ENCODE data around the gene MAP3K5. TPM values are rescaled to one million over a fixed set of nuclear protein-coding genes. Genes with fewer than 3 reads are reported as not detected.

Gene MAP3K5
- total and polyA plus RNA-seq, 2 donors (not counting 3 experiments of a cell fraction or from before 2014, with no cell fraction given): 1.5 to 7.0 TPM

DNA sequence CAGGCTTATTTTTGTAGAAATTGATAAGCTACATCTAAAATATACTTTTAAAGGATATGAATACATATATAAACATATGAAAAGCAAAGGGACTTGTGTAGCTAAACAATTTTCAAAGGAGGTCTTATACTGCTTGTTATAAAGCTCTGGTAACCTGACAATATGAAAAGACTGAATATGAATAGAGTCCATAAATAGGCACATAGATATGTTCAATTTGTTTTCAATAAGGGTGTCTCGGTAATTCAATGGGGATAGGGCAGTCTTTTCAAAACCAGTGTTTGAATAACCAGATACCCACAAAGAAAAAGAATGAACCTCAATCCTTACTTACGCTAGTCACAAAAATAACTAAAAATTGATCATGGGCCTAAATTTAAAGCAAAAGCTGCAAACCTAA is 9.3 kb upstream of the MAP3K5 start:
- DNase-seq (ENCODE audit: low read depth, low spot score) (no peak), FAIRE-seq (no peak)
- Histone ChIP-seq H3K27me3 (ENCODE audit: control insufficient read depth in 2 of 2, insufficient read depth in 2 of 2, low read length in 2 of 2) (no peaks in the 10 kb centered on the region), H3K36me3 (ENCODE audit: control insufficient read depth in 2 of 2, extremely low read depth in 1 of 2, insufficient read depth in 2 of 2, low read length in 2 of 2) (no peaks in the 10 kb centered on the region), H3K4me2 (ENCODE audit: insufficient read depth, low read length) (no peak overlapping the region), H3K9me1 (replicated peaks; ENCODE audit: control insufficient read depth, extremely low read depth, insufficient read depth, low read length) (no peaks in the 10 kb centered on the region), H4K20me1 (replicated peaks; ENCODE audit: control insufficient read depth, extremely low read depth, insufficient read depth, low read length) (no peaks in the 10 kb centered on the region), H3K4me1 (ENCODE audit: control insufficient read depth, extremely low read depth, insufficient read depth, low read length) (no peaks in the 10 kb centered on the region), H3K4me3 (replicated peaks in 1 of 3; ENCODE audit: insufficient read depth in 1 of 3, low read depth in 1 of 3, low read length in 3 of 3) (no peak overlapping the region), H3K9me3 (replicated peaks; ENCODE audit: control insufficient read depth, insufficient read depth, low read length) (no peaks in the 10 kb centered on the region), H3K27ac (ENCODE audit: insufficient read depth, low read depth, low read length) (no peak overlapping the region), H3K9ac (replicated peaks; ENCODE audit: extremely low read depth, insufficient read depth, low read length) (no peak overlapping the region), H2AFZ (ENCODE audit: low read depth, low read length) (no peak overlapping the region), H3K79me2 (ENCODE audit: control insufficient read depth, insufficient read depth, low read length) (no peaks in the 10 kb centered on the region)
- TF ChIP-seq, protein P1, sequence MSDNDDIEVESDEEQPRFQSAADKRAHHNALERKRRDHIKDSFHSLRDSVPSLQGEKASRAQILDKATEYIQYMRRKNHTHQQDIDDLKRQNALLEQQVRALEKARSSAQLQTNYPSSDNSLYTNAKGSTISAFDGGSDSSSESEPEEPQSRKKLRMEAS (IDR thresholded peaks at IDR 0.05; ENCODE audit: insufficient read depth, insufficient read length): no peak
- no peak for TF ChIP-seq FOS (IDR thresholded peaks at IDR 0.05; ENCODE audit: borderline replicate concordance, insufficient read depth, low read length)
- TF ChIP-seq JUN (IDR thresholded peaks at IDR 0.05; ENCODE audit: borderline replicate concordance, insufficient read depth, insufficient read length, low read depth): no peak
- TF ChIP-seq POLR2AphosphoS5 (IDR thresholded peaks at IDR 0.05; ENCODE audit: insufficient read depth, low read depth, low read length): no peak
- TF ChIP-seq MYC (IDR thresholded peaks at IDR 0.05; ENCODE audit: low read depth, low read length): no peak
- no peak for TF ChIP-seq GATA2 (IDR thresholded peaks at IDR 0.05; ENCODE audit: insufficient read depth, insufficient read length, low read depth, low read length)
- TF ChIP-seq, protein P2, sequence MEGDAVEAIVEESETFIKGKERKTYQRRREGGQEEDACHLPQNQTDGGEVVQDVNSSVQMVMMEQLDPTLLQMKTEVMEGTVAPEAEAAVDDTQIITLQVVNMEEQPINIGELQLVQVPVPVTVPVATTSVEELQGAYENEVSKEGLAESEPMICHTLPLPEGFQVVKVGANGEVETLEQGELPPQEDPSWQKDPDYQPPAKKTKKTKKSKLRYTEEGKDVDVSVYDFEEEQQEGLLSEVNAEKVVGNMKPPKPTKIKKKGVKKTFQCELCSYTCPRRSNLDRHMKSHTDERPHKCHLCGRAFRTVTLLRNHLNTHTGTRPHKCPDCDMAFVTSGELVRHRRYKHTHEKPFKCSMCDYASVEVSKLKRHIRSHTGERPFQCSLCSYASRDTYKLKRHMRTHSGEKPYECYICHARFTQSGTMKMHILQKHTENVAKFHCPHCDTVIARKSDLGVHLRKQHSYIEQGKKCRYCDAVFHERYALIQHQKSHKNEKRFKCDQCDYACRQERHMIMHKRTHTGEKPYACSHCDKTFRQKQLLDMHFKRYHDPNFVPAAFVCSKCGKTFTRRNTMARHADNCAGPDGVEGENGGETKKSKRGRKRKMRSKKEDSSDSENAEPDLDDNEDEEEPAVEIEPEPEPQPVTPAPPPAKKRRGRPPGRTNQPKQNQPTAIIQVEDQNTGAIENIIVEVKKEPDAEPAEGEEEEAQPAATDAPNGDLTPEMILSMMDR (IDR thresholded peaks at IDR 0.05; ENCODE audit: extremely low read depth in 1 of 2, insufficient read depth in 1 of 2, low read depth in 1 of 2, low read length in 2 of 2): no peak
- BruUV-seq (replicated peaks): no TSS peak
- CTCF ChIA-PET: interaction anchor here (1.1 to 2.3 kb wide), 3 partner anchors 9 to 484 kb away, joined by 3 to 16 read pairs (median 6); partner anchors contain the start of gene MAP3K5
- POLR2A ChIA-PET: no interaction called here
- dilution Hi-C loops (cut with MboI; ENCODE audit: extremely low pct_ligation_motif_present, low sequenced_read_pairs) (no loop called here), intact Hi-C loops (cut with micrococcal nuclease) (no loop called here)

All from endothelial cell of umbilical vein (primary cell).